Measurements from ENCODE around the gene GPRIN1. TPM values are rescaled to one million over a fixed set of nuclear protein-coding genes. Genes with fewer than 3 reads are reported as not detected.

GPRIN1 gene
- polyA plus RNA-seq, 1 of the 3 experiments (the other 2 are of a cell fraction) = 6.6 TPM

DNA sequence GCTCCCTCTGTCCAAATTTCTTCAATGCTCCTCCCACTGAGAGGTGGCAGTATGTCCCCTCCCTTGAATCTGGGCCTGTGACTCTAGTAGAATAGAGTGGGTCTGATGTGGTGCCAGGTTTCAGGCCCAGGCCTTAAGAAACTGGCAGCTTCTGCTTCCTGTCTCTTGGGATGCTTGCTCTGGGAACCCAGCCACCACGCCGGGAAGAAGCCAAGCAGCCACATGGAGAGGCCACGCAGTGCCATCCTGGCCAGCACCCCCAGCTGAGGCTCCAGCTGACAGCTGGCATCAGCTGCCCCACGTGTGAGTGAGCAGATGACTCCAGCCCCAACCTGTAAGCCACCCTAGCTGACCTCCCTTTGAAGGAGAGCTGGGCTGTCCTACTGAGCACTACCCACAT lies 30.0 kb upstream of the GPRIN1 start:
- DNase-seq = no peak
- Histone ChIP-seq H3K4me3 (ENCODE audit: low read depth in 2 of 2, low read length in 1 of 2) (no peak overlapping the region), H3K27me3 (ENCODE audit: insufficient read depth) (0 out of 2 replicates have a peak, but pooled peaks cover 7% of the 10 kb centered on the region), H3F3A (replicated peaks; ENCODE audit: insufficient read depth) (no peaks in the 10 kb centered on the region), H3K27ac (ENCODE audit: low read depth in 2 of 2, low read length in 1 of 2) (no peak overlapping the region), H3K4me1 (ENCODE audit: control insufficient read depth in 1 of 2, insufficient read depth in 2 of 2, low read depth in 1 of 2, low read length in 1 of 2) (no peaks in the 10 kb centered on the region; a peak in 1 of 4 replicates), H3K9me3 (no peaks in the 10 kb centered on the region), H3K9ac (no peak overlapping the region), H3K9me2 (no peaks in the 10 kb centered on the region), H3K36me3 (replicated peaks in 1 of 2; ENCODE audit: control insufficient read depth in 1 of 2, insufficient read depth in 2 of 2, low read length in 1 of 2) (no peaks in the 10 kb centered on the region), H3K79me2 (ENCODE audit: insufficient read depth) (no peaks in the 10 kb centered on the region), H3K4me2 (no peak overlapping the region), H4K20me1 (ENCODE audit: insufficient read depth) (no peaks in the 10 kb centered on the region), H2AFZ (ENCODE audit: low read depth) (no peak overlapping the region)
- CTCF ChIA-PET = interaction anchor here (1.3 to 2.1 kb wide), 4 partner anchors 17 to 21 kb away, joined by 3 to 6 read pairs (median 5); no protein-coding TSS in a partner anchor
- TF ChIP-seq RAD21 (IDR thresholded peaks at IDR 0.05; ENCODE audit: low read length) (no peak), FOXJ3 (CRISPR knock-in tag; IDR thresholded peaks at IDR 0.05) (no peak), YY1 (IDR thresholded peaks at IDR 0.05; ENCODE audit: low read depth) (no peak)
- whole genome bisulfite sequencing (ENCODE audit: low lambda C conversion rate) = 0% methylated on average over 1 of the region's 4 CpGs
- POLR2A ChIA-PET = no interaction called here

DNA sequence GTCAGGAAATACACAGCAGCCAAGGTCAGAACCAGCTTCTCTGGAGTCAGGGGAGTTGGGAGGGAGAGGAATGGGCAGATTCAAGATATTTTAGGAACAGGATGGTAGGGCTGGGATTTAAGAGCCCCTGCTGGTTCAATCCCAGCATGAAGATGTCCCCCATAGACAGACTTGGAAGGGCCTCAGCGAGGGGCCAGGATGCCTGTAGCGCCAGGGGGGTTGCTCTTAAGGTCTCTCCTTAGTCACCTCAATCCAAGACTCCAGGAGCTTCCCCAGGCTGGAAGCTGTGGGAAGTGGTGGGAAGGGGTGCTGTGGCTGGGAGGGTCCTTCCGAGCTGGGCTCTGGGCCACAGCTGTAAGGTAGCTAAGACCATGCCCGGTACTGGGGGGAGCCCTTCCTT lies 29.3 kb upstream of the GPRIN1 start:
- Histone ChIP-seq H3K9ac (no peak overlapping the region), H3K27me3 (ENCODE audit: insufficient read depth) (peaks cover 7% of the 10 kb centered on the region; the same call in 1 of the 2 replicates), H3F3A (replicated peaks; ENCODE audit: insufficient read depth) (no peaks in the 10 kb centered on the region), H3K9me3 (no peaks in the 10 kb centered on the region), H3K4me2 (no peak overlapping the region), H3K79me2 (ENCODE audit: insufficient read depth) (no peaks in the 10 kb centered on the region), H3K4me3 (ENCODE audit: low read depth in 2 of 2, low read length in 1 of 2) (no peak overlapping the region), H3K9me2 (no peaks in the 10 kb centered on the region), H3K27ac (ENCODE audit: low read depth in 2 of 2, low read length in 1 of 2) (no peak overlapping the region), H3K36me3 (replicated peaks in 1 of 2; ENCODE audit: control insufficient read depth in 1 of 2, insufficient read depth in 2 of 2, low read length in 1 of 2) (no peaks in the 10 kb centered on the region), H4K20me1 (ENCODE audit: insufficient read depth) (no peaks in the 10 kb centered on the region), H3K4me1 (ENCODE audit: control insufficient read depth in 1 of 2, insufficient read depth in 2 of 2, low read depth in 1 of 2, low read length in 1 of 2) (no peaks in the 10 kb centered on the region; a peak in 1 of 4 replicates), H2AFZ (ENCODE audit: low read depth) (no peak overlapping the region)
- no peak for DNase-seq
- no peak for TF ChIP-seq SIN3A (IDR thresholded peaks at IDR 0.05; ENCODE audit: borderline replicate concordance, low read depth, low read length)
- CTCF ChIA-PET = interaction anchor here (1.3 to 2.1 kb wide), 4 partner anchors 16 to 22 kb away, joined by 3 to 6 read pairs (median 5); no protein-coding TSS in a partner anchor
- WGBS (ENCODE audit: low lambda C conversion rate) = 60% methylated on average over 1 of the region's 4 CpGs
- POLR2A ChIA-PET = no interaction called here

DNA sequence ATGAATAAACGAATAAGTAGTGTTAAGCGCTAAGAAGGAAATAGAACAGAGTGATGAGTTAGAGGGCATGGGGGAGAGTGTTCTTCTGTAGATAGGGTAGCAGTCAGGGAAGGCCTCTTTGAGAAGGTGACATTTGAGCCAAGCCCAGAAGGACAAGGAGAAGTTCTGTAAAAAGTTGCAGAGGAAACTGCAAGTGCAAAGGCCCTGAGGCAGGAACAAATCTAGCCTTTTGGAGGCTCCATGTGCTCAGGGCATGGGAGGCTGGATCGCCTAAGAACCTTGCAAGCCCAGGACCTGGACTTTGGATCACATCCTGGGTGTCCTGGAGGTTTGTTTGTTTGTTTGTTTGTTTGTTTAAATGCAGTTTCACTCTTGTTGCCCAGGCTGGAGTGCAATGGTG lies 28.5 kb upstream of the GPRIN1 start:
- Histone ChIP-seq H3K4me1 (ENCODE audit: control insufficient read depth in 1 of 2, insufficient read depth in 2 of 2, low read depth in 1 of 2, low read length in 1 of 2) (no peaks in the 10 kb centered on the region; a peak in 1 of 4 replicates), H4K20me1 (ENCODE audit: insufficient read depth) (no peaks in the 10 kb centered on the region), H3K9me2 (no peaks in the 10 kb centered on the region), H3K4me3 (ENCODE audit: low read depth in 2 of 2, low read length in 1 of 2) (no peak overlapping the region), H3K27me3 (ENCODE audit: insufficient read depth) (peaks cover 14% of the 10 kb centered on the region; the same call in 1 of the 2 replicates), H3K4me2 (no peak overlapping the region), H3K36me3 (replicated peaks in 1 of 2; ENCODE audit: control insufficient read depth in 1 of 2, insufficient read depth in 2 of 2, low read length in 1 of 2) (no peaks in the 10 kb centered on the region), H3K9me3 (no peaks in the 10 kb centered on the region), H3K27ac (ENCODE audit: low read depth in 2 of 2, low read length in 1 of 2) (no peak overlapping the region), H3K79me2 (ENCODE audit: insufficient read depth) (no peaks in the 10 kb centered on the region), H3F3A (replicated peaks; ENCODE audit: insufficient read depth) (no peaks in the 10 kb centered on the region), H3K9ac (no peak overlapping the region), H2AFZ (ENCODE audit: low read depth) (no peak overlapping the region)
- DNase-seq = no peak
- POLR2A ChIA-PET = interaction anchor here (1.0 kb wide), 1 partner anchor 9 kb away, joined by 3 read pairs; the partner anchor contains the start of gene TSPAN17
- 79% methylated on average over 3 of the region's 3 CpGs for WGBS (ENCODE audit: low lambda C conversion rate)
- CTCF ChIA-PET = interaction anchor here (2.1 kb wide), 1 partner anchor 17 kb away, joined by 6 read pairs; no protein-coding TSS in a partner anchor
- TF ChIP-seq, protein P1, sequence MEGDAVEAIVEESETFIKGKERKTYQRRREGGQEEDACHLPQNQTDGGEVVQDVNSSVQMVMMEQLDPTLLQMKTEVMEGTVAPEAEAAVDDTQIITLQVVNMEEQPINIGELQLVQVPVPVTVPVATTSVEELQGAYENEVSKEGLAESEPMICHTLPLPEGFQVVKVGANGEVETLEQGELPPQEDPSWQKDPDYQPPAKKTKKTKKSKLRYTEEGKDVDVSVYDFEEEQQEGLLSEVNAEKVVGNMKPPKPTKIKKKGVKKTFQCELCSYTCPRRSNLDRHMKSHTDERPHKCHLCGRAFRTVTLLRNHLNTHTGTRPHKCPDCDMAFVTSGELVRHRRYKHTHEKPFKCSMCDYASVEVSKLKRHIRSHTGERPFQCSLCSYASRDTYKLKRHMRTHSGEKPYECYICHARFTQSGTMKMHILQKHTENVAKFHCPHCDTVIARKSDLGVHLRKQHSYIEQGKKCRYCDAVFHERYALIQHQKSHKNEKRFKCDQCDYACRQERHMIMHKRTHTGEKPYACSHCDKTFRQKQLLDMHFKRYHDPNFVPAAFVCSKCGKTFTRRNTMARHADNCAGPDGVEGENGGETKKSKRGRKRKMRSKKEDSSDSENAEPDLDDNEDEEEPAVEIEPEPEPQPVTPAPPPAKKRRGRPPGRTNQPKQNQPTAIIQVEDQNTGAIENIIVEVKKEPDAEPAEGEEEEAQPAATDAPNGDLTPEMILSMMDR (IDR thresholded peaks at IDR 0.05) = no peak
- TF ChIP-seq GATA2 (CRISPR knock-in tag; IDR thresholded peaks at IDR 0.05) (no peak), EZH2phosphoT487 (IDR thresholded peaks at IDR 0.05; ENCODE audit: borderline replicate concordance, low read depth) (no peak), ELF1 (IDR thresholded peaks at IDR 0.05) (no peak), SIN3A (IDR thresholded peaks at IDR 0.05; ENCODE audit: borderline replicate concordance, low read depth, low read length) (no peak), MXI1 (IDR thresholded peaks at IDR 0.05; ENCODE audit: low read depth, low read length) (no peak), TCF12 (IDR thresholded peaks at IDR 0.05) (no peak), SMC3 (IDR thresholded peaks at IDR 0.05; ENCODE audit: low read depth, low read length) (no peak), YY1 (IDR thresholded peaks at IDR 0.05; ENCODE audit: low read depth) (no peak), FOXM1 (IDR thresholded peaks at IDR 0.05; ENCODE audit: low read depth) (no peak), NFIC (IDR thresholded peaks at IDR 0.05; ENCODE audit: borderline replicate concordance) (no peak), TEAD4 (IDR thresholded peaks at IDR 0.05; ENCODE audit: borderline replicate concordance, insufficient read depth) (no peak), FOSL2 (IDR thresholded peaks at IDR 0.05; ENCODE audit: borderline replicate concordance, low read depth) (no peak)
- TF ChIP-seq, protein P2, sequence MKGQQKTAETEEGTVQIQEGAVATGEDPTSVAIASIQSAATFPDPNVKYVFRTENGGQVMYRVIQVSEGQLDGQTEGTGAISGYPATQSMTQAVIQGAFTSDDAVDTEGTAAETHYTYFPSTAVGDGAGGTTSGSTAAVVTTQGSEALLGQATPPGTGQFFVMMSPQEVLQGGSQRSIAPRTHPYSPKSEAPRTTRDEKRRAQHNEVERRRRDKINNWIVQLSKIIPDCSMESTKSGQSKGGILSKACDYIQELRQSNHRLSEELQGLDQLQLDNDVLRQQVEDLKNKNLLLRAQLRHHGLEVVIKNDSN (IDR thresholded peaks at IDR 0.05; ENCODE audit: borderline replicate concordance, low read depth) = no peak
- TF ChIP-seq, protein P3, sequence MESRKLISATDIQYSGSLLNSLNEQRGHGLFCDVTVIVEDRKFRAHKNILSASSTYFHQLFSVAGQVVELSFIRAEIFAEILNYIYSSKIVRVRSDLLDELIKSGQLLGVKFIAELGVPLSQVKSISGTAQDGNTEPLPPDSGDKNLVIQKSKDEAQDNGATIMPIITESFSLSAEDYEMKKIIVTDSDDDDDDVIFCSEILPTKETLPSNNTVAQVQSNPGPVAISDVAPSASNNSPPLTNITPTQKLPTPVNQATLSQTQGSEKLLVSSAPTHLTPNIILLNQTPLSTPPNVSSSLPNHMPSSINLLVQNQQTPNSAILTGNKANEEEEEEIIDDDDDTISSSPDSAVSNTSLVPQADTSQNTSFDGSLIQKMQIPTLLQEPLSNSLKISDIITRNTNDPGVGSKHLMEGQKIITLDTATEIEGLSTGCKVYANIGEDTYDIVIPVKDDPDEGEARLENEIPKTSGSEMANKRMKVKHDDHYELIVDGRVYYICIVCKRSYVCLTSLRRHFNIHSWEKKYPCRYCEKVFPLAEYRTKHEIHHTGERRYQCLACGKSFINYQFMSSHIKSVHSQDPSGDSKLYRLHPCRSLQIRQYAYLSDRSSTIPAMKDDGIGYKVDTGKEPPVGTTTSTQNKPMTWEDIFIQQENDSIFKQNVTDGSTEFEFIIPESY (IDR thresholded peaks at IDR 0.05; ENCODE audit: borderline replicate concordance, low read depth) = no peak
